DOHH2 (cell line): ENCODE measurements around the gene KCNIP3.

ENCODE experiments used
- H3F3A ChIP-seq: fragments of 200-600 bp; sonication (generic), shearing (Covaris generic); 2 replicates; pipeline ENCODE4 v1.6.0; 2016; ENCODE audit warnings: antibody characterized with exemption, mild to moderate bottlenecking; ENCODE audit not compliant: control insufficient read depth, insufficient read depth
- H3K27ac ChIP-seq: fragments of 200-600 bp; sonication (generic); 2 replicates; pipeline ENCODE4 v1.5.1; 2014; ENCODE audit warnings: low read depth, mild to moderate bottlenecking, low read length, moderate library complexity
- H3K27me3 ChIP-seq: fragments of 200-600 bp; sonication (generic); 2 replicates; pipeline ENCODE4 v1.6.1; 2014; ENCODE audit warnings: mild to moderate bottlenecking, low read length, mixed read lengths; ENCODE audit not compliant: control insufficient read depth
- H3K36me3 ChIP-seq: fragments of 200-600 bp; sonication (generic); 2 replicates; pipeline ENCODE4 v1.6.1; 2014; ENCODE audit warnings: mild to moderate bottlenecking, low read length, moderate library complexity, mixed read lengths; ENCODE audit not compliant: control insufficient read depth
- H3K4me1 ChIP-seq: fragments of 200-600 bp; sonication (generic); 2 replicates; pipeline ENCODE4 v1.6.1; 2014; ENCODE audit warnings: mild to moderate bottlenecking, low read length, mixed read lengths; ENCODE audit not compliant: control insufficient read depth
- H3K4me2 ChIP-seq: fragments of 200-600 bp; sonication (generic); 2 replicates; pipeline ENCODE4 v1.6.0; 2014; ENCODE audit warnings: mild to moderate bottlenecking, low read length, moderate library complexity
- H3K4me3 ChIP-seq: fragments of 200-600 bp; sonication (generic); 2 replicates; pipeline ENCODE4 v1.5.1; 2014; ENCODE audit warnings: mild to moderate bottlenecking, low read length, mixed read lengths
- H3K79me2 ChIP-seq: fragments of 200-600 bp; sonication (generic); 2 replicates; pipeline ENCODE4 v1.6.1; 2014; ENCODE audit warnings: mild to moderate bottlenecking, low read length, mixed read lengths; ENCODE audit not compliant: control insufficient read depth
- H3K9me2 ChIP-seq: fragments of 200-600 bp; sonication (generic); replicated peaks from 2 replicates; pipeline ENCODE4 v1.6.1; 2014; ENCODE audit warnings: mild to moderate bottlenecking, low read length, mixed read lengths; ENCODE audit not compliant: control insufficient read depth
- H3K9me3 ChIP-seq: fragments of 200-600 bp; sonication (generic); 2 replicates; pipeline ENCODE4 v1.6.1; 2014; ENCODE audit warnings: antibody characterized with exemption, low read length, mixed read lengths; ENCODE audit not compliant: control insufficient read depth, insufficient read depth
- H4K20me1 ChIP-seq: fragments of 200-600 bp; sonication (generic); 2 replicates; pipeline ENCODE4 v1.6.0; 2014; ENCODE audit warnings: low read depth, mild to moderate bottlenecking, antibody characterized with exemption, low read length, moderate library complexity; ENCODE audit not compliant: control insufficient read depth, insufficient read depth
- EZH2phosphoT487 ChIP-seq: fragments of 200-600 bp; sonication (generic); IDR thresholded peaks from 2 replicates; pipeline ENCODE4 v1.6.1; 2017; ENCODE audit warnings: borderline replicate concordance, mild to moderate bottlenecking, antibody characterized with exemption, low read length, moderate library complexity, mixed read lengths
- TF ChIP-seq, protein P1 (sequence below): fragments of 200-600 bp; sonication (generic); IDR thresholded peaks from one replicate; pipeline ENCODE4 v1.5.1; 2014; ENCODE audit warnings: antibody characterized with exemption, mild to moderate bottlenecking, low read depth, low read length; ENCODE audit not compliant: poor library complexity, severe bottlenecking

KCNIP3 gene

DNA sequence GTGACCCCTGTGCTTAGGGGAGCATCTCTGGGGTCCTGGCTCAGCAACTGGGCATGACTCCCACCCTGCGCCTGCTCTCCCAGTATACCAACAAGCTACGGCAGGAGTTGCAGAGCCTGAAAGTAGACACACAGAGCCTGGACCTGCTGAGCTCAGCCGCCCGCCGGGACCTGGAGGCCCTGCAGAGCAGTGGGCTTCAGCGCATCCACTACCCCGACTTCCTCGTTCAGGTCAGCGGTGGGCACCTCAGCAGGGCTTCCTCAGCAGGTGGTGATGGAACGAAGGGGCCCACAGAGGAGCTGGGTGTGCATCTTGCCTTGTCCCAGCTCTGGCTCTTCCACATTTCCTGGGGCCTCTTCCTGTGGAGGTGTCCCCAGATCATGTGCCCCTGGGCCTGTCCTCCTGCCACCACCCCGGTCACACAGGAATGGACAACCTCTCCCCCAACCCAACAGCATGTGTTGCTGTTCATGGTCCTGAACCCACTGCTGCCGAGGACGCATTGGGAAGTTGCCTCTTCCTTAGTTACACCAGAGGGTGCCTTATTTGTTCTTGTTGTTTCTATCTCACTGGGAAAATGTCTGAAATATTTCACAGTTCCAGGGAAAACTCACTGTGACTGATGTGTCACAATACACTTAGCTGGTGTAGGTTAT is 12.1 kb upstream of the KCNIP3 start:
- Histone ChIP-seq H3F3A (no peaks in the 10 kb centered on the region), H3K27ac (no peak overlapping the region), H3K9me2 (no peaks in the 10 kb centered on the region), H3K79me2 (no peaks in the 10 kb centered on the region), H4K20me1 (no peaks in the 10 kb centered on the region), H3K4me1 (no peaks in the 10 kb centered on the region), H3K4me3 (no peak overlapping the region), H3K27me3 (no peaks in the 10 kb centered on the region), H3K4me2 (no peak overlapping the region), H3K36me3 (no peaks in the 10 kb centered on the region), H3K9me3 (no peaks in the 10 kb centered on the region)
- TF ChIP-seq, protein P1, sequence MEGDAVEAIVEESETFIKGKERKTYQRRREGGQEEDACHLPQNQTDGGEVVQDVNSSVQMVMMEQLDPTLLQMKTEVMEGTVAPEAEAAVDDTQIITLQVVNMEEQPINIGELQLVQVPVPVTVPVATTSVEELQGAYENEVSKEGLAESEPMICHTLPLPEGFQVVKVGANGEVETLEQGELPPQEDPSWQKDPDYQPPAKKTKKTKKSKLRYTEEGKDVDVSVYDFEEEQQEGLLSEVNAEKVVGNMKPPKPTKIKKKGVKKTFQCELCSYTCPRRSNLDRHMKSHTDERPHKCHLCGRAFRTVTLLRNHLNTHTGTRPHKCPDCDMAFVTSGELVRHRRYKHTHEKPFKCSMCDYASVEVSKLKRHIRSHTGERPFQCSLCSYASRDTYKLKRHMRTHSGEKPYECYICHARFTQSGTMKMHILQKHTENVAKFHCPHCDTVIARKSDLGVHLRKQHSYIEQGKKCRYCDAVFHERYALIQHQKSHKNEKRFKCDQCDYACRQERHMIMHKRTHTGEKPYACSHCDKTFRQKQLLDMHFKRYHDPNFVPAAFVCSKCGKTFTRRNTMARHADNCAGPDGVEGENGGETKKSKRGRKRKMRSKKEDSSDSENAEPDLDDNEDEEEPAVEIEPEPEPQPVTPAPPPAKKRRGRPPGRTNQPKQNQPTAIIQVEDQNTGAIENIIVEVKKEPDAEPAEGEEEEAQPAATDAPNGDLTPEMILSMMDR, result no peak
- TF ChIP-seq EZH2phosphoT487, result no peak

DNA sequence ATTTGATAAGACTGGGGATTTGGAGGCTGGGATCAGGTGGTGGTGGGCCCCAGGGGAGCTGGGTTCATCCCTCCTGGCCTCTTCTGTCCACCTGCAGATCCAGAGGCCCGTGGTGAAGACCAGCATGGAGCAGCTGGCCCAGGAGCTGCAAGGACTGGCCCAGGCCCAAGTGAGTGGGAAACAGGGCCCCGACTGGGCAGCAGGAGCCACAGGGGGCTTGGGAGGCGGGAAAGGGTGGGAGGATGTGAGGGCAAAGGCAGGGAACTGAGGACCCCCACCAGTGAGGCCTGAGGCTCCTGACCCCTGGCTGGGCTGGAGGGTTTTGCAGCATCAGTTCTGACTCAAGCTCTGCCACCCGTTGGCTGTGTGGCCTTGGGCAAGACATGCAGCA is 11.6 kb upstream of the KCNIP3 start:
- H3K27ac ChIP-seq, result no peak overlapping the region
- H3K27me3 ChIP-seq, result no peaks in the 10 kb centered on the region
- H3K4me2 ChIP-seq, result no peak overlapping the region
- H3K9me3 ChIP-seq, result no peaks in the 10 kb centered on the region
- TF ChIP-seq, protein P1, result no peak
- TF ChIP-seq EZH2phosphoT487, result no peak
- no peaks in the 10 kb centered on the region for H3K4me1 ChIP-seq
- H4K20me1 ChIP-seq, result no peaks in the 10 kb centered on the region
- no peak overlapping the region for H3K4me3 ChIP-seq
- H3K79me2 ChIP-seq, result no peaks in the 10 kb centered on the region
- H3K36me3 ChIP-seq, result no peaks in the 10 kb centered on the region
- no peaks in the 10 kb centered on the region for H3K9me2 ChIP-seq
- no peaks in the 10 kb centered on the region for H3F3A ChIP-seq

DNA sequence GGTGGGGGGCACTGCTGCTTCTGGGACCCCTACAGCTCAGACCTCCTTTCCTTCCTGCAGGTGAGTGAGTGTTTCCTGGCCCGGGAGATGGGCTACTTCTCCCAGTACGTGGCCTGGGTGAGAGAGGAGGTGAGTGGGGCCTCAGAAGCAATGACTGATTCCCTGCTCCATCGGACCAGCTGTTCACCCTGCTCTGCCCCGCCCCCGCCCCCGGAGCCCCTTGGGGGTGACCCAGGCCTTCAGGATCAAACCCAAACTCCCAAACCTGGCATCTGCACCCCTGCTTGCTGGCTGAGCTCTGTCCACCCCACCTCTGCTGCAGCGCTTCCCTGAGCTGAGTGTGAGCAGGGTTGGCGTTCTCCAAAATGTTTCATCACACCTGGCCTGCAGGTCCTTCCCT is 9.8 kb upstream of the KCNIP3 start:
- H3K9me2 ChIP-seq, result no peaks in the 10 kb centered on the region
- TF ChIP-seq, protein P1, result no peak
- TF ChIP-seq EZH2phosphoT487, result no peak
- no peaks in the 10 kb centered on the region for H3F3A ChIP-seq
- no peak overlapping the region for H3K4me2 ChIP-seq
- no peaks in the 10 kb centered on the region for H4K20me1 ChIP-seq
- H3K36me3 ChIP-seq, result no peaks in the 10 kb centered on the region
- H3K79me2 ChIP-seq, result no peaks in the 10 kb centered on the region
- H3K27me3 ChIP-seq, result no peaks in the 10 kb centered on the region
- no peaks in the 10 kb centered on the region for H3K9me3 ChIP-seq
- H3K27ac ChIP-seq, result no peak overlapping the region
- no peak overlapping the region for H3K4me3 ChIP-seq
- no peaks in the 10 kb centered on the region for H3K4me1 ChIP-seq
